ENCODE measurements around the gene CST9. TPM values are rescaled to one million over a fixed set of nuclear protein-coding genes. Genes with fewer than 3 reads are reported as not detected.

Gene CST9
- total and polyA plus RNA-seq, 2 of the 13 experiments (the other 11 are each of a cell fraction or from before 2014, with no cell fraction given), result 0.07 TPM; not detected in 1

- no peak; the same call in 1 of the 2 replicates for TF ChIP-seq POGK (CRISPR knock-in tag; conservative IDR thresholded peaks at IDR 0.05)
- peak; percentile 30; the same call in 1 of the 2 replicates for TF ChIP-seq HNF1A (IDR thresholded peaks at IDR 0.05; ENCODE audit: low read depth)
- peak; percentile 80 for TF ChIP-seq HNF1A (CRISPR knock-in tag; IDR thresholded peaks at IDR 0.05; ENCODE audit: borderline replicate concordance)
- peak; percentile 93 for TF ChIP-seq ZNF605 (CRISPR knock-in tag; IDR thresholded peaks at IDR 0.05)
- no peak; the same call in 1 of the 2 replicates for TF ChIP-seq CENPT (CRISPR knock-in tag; IDR thresholded peaks at IDR 0.05; ENCODE audit: low read depth)
- TF ChIP-seq KLF13 (CRISPR knock-in tag; IDR thresholded peaks at IDR 0.05), result no peak
- TF ChIP-seq ZBTB7A (CRISPR knock-in tag; IDR thresholded peaks at IDR 0.05), result peak; percentile 92
- no peak for TF ChIP-seq TCF12 (IDR thresholded peaks at IDR 0.05)
- TF ChIP-seq TCF12 (CRISPR knock-in tag; IDR thresholded peaks at IDR 0.05), result peak; percentile 94; the same call in 1 of the 2 replicates
- peak; percentile 45; the same call in 1 of the 2 replicates for TF ChIP-seq ZBED4 (CRISPR knock-in tag; IDR thresholded peaks at IDR 0.05; ENCODE audit: borderline replicate concordance)
- peak; percentile 88 for TF ChIP-seq ZSCAN31 (CRISPR knock-in tag; IDR thresholded peaks at IDR 0.05; ENCODE audit: low read depth)
- no peak; the same call in 1 of the 2 replicates for TF ChIP-seq ZNF121 (CRISPR knock-in tag; IDR thresholded peaks at IDR 0.05)
- TF ChIP-seq SOX13 (IDR thresholded peaks at IDR 0.05), result peak; percentile 97
- TF ChIP-seq SOX13 (CRISPR knock-in tag; conservative IDR thresholded peaks at IDR 0.05 in 1 of 2, IDR thresholded peaks at IDR 0.05 in 1 of 2), result peak in 1 of 2 experiments; percentile 99; a peak in 2 of 4 replicates
- TF ChIP-seq THAP7 (CRISPR knock-in tag; IDR thresholded peaks at IDR 0.05), result no peak
- no peak for TF ChIP-seq ZNF136 (CRISPR knock-in tag; IDR thresholded peaks at IDR 0.05; ENCODE audit: low read depth)
- 0 out of 2 replicates have a peak, but pooled peaks have one; percentile 25 for TF ChIP-seq ZFP36L1 (CRISPR knock-in tag; IDR thresholded peaks at IDR 0.05)
These were observed 23.4 kb upstream of the CST9 start (continued) for GRCh38 chr20:23629017-23629541.

Data from HepG2 (cell line).